SU-DHL-6 (cell line): ENCODE results near the gene AUH.

Experiments used
- EZH2phosphoT487 ChIP-seq: fragments of 200-600 bp; sonication (generic), shearing (Covaris generic); conservative IDR thresholded peaks from 2 replicates; pipeline ENCODE4 v1.6.1; 2018; ENCODE audit warnings: mild to moderate bottlenecking, antibody characterized with exemption, low read length, moderate library complexity, mixed read lengths
- TF ChIP-seq, protein P1 (sequence below): fragments of 200-600 bp; sonication (generic); IDR thresholded peaks from one replicate; pipeline ENCODE4 v1.5.1; 2017; ENCODE audit warnings: antibody characterized with exemption, mild to moderate bottlenecking, low read length, moderate library complexity; ENCODE audit not compliant: insufficient read depth, poor library complexity, severe bottlenecking

DNA sequence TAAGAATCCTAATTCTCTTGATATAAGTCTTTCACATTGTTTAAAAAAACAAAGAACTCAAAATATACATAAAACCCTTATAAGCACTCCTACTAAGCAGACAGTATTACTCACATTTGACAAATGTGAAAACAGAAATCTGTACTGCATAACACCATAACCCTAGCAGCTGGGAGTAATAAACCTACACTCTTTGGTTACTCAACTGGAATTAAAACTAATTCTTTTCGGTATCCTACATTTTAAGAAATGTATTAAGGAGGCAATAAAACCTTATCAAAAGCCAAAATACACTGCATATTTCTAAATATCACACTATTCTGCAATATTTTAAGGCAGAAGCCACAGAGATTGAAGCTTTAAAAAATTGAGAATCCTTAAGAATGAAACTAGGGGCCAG, 6.8 kb downstream of the AUH start:
- no peak for TF ChIP-seq EZH2phosphoT487
- TF ChIP-seq, protein P1, sequence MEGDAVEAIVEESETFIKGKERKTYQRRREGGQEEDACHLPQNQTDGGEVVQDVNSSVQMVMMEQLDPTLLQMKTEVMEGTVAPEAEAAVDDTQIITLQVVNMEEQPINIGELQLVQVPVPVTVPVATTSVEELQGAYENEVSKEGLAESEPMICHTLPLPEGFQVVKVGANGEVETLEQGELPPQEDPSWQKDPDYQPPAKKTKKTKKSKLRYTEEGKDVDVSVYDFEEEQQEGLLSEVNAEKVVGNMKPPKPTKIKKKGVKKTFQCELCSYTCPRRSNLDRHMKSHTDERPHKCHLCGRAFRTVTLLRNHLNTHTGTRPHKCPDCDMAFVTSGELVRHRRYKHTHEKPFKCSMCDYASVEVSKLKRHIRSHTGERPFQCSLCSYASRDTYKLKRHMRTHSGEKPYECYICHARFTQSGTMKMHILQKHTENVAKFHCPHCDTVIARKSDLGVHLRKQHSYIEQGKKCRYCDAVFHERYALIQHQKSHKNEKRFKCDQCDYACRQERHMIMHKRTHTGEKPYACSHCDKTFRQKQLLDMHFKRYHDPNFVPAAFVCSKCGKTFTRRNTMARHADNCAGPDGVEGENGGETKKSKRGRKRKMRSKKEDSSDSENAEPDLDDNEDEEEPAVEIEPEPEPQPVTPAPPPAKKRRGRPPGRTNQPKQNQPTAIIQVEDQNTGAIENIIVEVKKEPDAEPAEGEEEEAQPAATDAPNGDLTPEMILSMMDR, result no peak
